RWPE1 (cell line): ENCODE measurements around the gene EPAS1.

Experiments used
- CTCF ChIA-PET: fragments of 350-600 bp; sonication (Branson Sonifier 250); formaldehyde crosslinking; extraction: SDS; loops from one replicate; lab custom pipeline; 2021; lab: Yijun Ruan, JAX
- POLR2A ChIA-PET: fragments of 400-600 bp; formaldehyde crosslinking; extraction: SDS; loops from one replicate; lab custom pipeline; 2020; ENCODE audit warnings: antibody characterized with exemption; ENCODE audit not compliant: low non-redundant PET; lab: Yijun Ruan, JAX
- DNase-seq: peaks from one replicate; pipeline ENCODE4 v3.0.0; 2012; ENCODE audit warnings: low spot score
- H3K27ac ChIP-seq: fragments of 450-650 bp; 2 replicates; pipeline ENCODE4 v1.5.1; 2017
- CTCF ChIP-seq: fragments of 450-650 bp; conservative IDR thresholded peaks from 2 replicates; pipeline ENCODE4 v1.5.1; 2017; ENCODE audit warnings: low read depth, mild to moderate bottlenecking

The EPAS1 gene

GRCh38 chr2:46269544-46270273 is 27.5 kb upstream of the EPAS1 start:
- CTCF ChIA-PET: interaction anchor here (0.8 kb wide), 1 partner anchor 107 kb away, joined by 4 read pairs; no protein-coding TSS in a partner anchor
- POLR2A ChIA-PET: no interaction called here
- TF ChIP-seq CTCF: no peak
- no peak for DNase-seq
- no peak overlapping the region for H3K27ac ChIP-seq

DNA sequence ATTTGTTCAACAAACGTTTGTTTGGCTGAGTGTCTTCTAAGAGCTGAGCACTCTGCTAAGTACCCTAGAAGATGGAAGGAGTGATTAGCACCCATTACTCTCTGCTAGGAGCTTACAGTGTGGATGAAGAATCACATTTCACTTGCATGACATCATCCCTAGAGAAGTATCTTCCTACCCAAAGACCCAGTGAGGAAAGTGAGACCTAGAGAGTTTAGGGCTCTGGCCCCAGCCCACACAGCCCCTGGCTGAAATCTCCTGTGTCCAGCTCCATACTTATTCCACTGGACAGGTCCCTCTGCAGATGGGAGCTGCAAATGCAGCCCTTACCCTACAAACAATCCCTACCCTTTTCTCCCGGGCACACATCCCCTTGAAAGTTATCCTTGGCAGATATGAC is 26.8 kb upstream of the EPAS1 start:
- ChIA-PET POLR2A (no interaction called here), CTCF (interaction anchor here (0.8 kb wide), 1 partner anchor 108 kb away, joined by 4 read pairs; no protein-coding TSS in a partner anchor)
- no peak overlapping the region for H3K27ac ChIP-seq
- TF ChIP-seq CTCF: no peak
- DNase-seq: no peak

- TF ChIP-seq CTCF: no peak
- CTCF ChIA-PET: interaction anchor here (0.6 to 1.2 kb wide), 2 partner anchors 21 to 44 kb away, joined by 3 to 5 read pairs; no protein-coding TSS in a partner anchor
- POLR2A ChIA-PET: no interaction called here
- H3K27ac ChIP-seq: no peak overlapping the region
- DNase-seq: no peak
Observed at GRCh38 chr2:46273225-46273863, 23.9 kb upstream of the EPAS1 start.

GRCh38 chr2:46273919-46274318 is 23.3 kb upstream of the EPAS1 start:
- ChIA-PET POLR2A (no interaction called here), CTCF (interaction anchor here (0.6 to 1.2 kb wide), 2 partner anchors 20 to 44 kb away, joined by 3 to 5 read pairs; no protein-coding TSS in a partner anchor)
- H3K27ac ChIP-seq: no peak overlapping the region
- no peak for TF ChIP-seq CTCF
- DNase-seq: no peak

GRCh38 chr2:46274586-46274985 is 22.6 kb upstream of the EPAS1 start:
- ChIA-PET POLR2A (no interaction called here), CTCF (no interaction called here)
- DNase-seq: no peak
- no peak for TF ChIP-seq CTCF
- no peak overlapping the region for H3K27ac ChIP-seq

GRCh38 chr2:46275995-46276394 is 21.2 kb upstream of the EPAS1 start:
- H3K27ac ChIP-seq: no peak overlapping the region
- ChIA-PET POLR2A (no interaction called here), CTCF (no interaction called here)
- DNase-seq: no peak
- no peak for TF ChIP-seq CTCF
